Esophagus squamous epithelium (tissue), 4 donors: ENCODE results near the gene CDC42BPA.

Experiments
- POLR2A ChIP-seq, 4 donors: fragments of 450-650 bp; IDR thresholded peaks; one replicate each; pipeline ENCODE4 v1.6.1; 2017; ENCODE audit warnings: antibody characterized with exemption in 4 of 4, mild to moderate bottlenecking in 4 of 4, moderate library complexity in 3 of 4
- TF ChIP-seq, protein P1 (sequence below), 6 experiments: fragments of 450-650 bp in 4 of 6; fragments of 200-600 bp in 2 of 6; sonication (generic) in 2 of 6; IDR thresholded peaks; one replicate each; pipeline ENCODE4 v1.5.1; 2016 to 2019; ENCODE audit warnings: antibody characterized with exemption in 6 of 6, mild to moderate bottlenecking in 4 of 6, moderate library complexity in 4 of 6

DNA sequence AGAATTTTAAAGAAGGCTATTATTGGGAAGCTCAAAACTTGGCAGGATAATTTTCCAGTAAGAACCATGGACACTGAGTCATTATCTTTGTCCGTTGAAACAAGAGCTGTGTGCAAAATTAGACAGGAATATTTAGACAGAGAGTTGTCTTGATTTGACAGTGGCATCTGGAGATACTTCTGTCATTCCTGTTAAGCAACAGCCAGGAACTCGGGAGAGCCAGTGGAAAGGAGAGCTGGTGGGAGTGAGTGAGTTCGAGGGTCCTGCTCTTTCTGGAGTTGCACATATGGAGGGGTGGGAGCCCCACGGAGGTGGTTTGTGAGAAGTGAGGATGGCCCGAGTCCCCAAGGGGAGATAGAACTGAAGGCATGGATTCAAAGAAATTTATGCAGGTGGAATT lies 375.1 kb downstream of the CDC42BPA start:
- TF ChIP-seq, protein P1, sequence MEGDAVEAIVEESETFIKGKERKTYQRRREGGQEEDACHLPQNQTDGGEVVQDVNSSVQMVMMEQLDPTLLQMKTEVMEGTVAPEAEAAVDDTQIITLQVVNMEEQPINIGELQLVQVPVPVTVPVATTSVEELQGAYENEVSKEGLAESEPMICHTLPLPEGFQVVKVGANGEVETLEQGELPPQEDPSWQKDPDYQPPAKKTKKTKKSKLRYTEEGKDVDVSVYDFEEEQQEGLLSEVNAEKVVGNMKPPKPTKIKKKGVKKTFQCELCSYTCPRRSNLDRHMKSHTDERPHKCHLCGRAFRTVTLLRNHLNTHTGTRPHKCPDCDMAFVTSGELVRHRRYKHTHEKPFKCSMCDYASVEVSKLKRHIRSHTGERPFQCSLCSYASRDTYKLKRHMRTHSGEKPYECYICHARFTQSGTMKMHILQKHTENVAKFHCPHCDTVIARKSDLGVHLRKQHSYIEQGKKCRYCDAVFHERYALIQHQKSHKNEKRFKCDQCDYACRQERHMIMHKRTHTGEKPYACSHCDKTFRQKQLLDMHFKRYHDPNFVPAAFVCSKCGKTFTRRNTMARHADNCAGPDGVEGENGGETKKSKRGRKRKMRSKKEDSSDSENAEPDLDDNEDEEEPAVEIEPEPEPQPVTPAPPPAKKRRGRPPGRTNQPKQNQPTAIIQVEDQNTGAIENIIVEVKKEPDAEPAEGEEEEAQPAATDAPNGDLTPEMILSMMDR (IDR thresholded peaks at IDR 0.05), result no peak
- TF ChIP-seq POLR2A (IDR thresholded peaks at IDR 0.05), result no peak
